Measurements from ENCODE around the gene ZNF546. TPM values are rescaled to one million over a fixed set of nuclear protein-coding genes. Genes with fewer than 3 reads are reported as not detected.
"Not testable (repeated sequence)": the region's sequence is repeated elsewhere in the genome, so short reads cannot be mapped to it uniquely, and the experiment has no call there.

Gene ZNF546
- total RNA-seq, 1 donor from 2014 or later: 2.0 TPM

DNA sequence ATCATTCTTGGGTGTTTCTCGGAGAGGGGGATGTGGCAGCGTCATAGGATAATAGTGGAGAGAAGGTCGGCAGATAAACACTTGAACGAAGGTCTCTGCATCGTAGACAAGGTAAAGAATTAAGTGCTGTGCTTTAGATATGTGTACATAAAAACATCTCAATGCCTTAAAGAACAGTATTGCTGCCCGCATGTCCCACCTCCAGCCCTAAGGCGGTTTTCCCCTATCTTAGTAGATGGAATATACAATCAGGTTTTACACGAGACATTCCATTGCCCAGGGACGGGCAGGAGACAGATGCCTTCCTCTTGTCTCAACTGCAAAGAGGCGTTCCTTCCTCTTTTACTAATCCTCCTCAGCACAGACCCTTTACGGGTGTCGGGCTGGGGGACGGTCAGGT lies 37.5 kb upstream of the ZNF546 start:
- not testable (repeated sequence) for DNase-seq (ENCODE audit: low spot score); H3K27ac Mint-ChIP-seq (ENCODE audit: unreplicated experiment); H3K4me1 Mint-ChIP-seq (ENCODE audit: low read depth); H3K9me3 Mint-ChIP-seq (ENCODE audit: low read depth); H3K4me3 Mint-ChIP-seq (ENCODE audit: unreplicated experiment); H3K27me3 Mint-ChIP-seq (ENCODE audit: low read depth); H3K36me3 Mint-ChIP-seq (ENCODE audit: low read depth)

DNA sequence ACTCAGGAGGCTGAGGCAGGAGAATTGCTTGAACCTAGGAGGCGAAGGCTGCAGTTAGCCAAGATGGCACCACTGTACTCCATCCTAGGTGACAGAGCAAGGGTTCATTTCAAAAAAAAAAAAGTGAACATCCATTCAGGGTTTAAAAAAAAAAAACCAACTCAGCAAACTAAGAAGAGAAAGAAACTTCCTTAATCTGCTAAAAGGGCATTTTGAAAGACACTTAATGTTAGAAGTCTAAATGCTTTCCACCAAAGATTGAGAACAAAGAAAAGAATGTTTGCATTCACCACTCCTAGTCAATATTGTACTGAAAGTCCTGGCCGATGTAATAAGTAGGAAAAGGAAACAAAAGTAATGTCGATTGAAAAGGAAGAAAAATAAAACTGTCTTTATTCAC lies 33.0 kb upstream of the ZNF546 start:
- DNase-seq (ENCODE audit: low spot score): no peak
- Mint-ChIP-seq H3K27me3 (ENCODE audit: low read depth) (peaks cover 3% of the 10 kb centered on the region), H3K36me3 (ENCODE audit: low read depth) (peaks cover 1% of the 10 kb centered on the region), H3K9me3 (ENCODE audit: low read depth) (no peaks in the 10 kb centered on the region), H3K4me3 (ENCODE audit: unreplicated experiment) (no peak overlapping the region), H3K4me1 (ENCODE audit: low read depth) (peaks cover 3% of the 10 kb centered on the region), H3K27ac (ENCODE audit: unreplicated experiment) (no peak overlapping the region)
- TF ChIP-seq, protein P1, sequence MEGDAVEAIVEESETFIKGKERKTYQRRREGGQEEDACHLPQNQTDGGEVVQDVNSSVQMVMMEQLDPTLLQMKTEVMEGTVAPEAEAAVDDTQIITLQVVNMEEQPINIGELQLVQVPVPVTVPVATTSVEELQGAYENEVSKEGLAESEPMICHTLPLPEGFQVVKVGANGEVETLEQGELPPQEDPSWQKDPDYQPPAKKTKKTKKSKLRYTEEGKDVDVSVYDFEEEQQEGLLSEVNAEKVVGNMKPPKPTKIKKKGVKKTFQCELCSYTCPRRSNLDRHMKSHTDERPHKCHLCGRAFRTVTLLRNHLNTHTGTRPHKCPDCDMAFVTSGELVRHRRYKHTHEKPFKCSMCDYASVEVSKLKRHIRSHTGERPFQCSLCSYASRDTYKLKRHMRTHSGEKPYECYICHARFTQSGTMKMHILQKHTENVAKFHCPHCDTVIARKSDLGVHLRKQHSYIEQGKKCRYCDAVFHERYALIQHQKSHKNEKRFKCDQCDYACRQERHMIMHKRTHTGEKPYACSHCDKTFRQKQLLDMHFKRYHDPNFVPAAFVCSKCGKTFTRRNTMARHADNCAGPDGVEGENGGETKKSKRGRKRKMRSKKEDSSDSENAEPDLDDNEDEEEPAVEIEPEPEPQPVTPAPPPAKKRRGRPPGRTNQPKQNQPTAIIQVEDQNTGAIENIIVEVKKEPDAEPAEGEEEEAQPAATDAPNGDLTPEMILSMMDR (IDR thresholded peaks at IDR 0.05): no peak

DNA sequence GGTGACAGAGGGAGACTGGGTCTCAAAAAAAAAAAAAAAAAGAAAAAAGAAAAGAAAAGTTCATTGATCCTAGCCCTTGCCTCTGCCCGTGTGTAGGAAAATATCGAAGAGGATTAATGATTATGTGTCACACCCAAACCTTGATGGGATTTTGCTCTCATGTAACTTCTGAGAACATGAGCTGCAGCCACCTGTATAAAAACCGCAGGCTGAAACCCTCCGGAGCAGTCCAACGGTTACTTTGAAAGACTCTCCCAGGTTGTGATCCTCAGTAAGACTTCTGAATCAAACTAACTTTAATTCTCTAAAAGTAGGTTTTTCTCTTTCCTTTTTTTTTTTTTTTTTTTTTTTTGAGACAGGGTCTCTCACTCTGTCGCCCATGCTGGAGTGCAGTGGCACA lies 30.2 kb upstream of the ZNF546 start:
- Mint-ChIP-seq H3K9me3 (ENCODE audit: low read depth) (no peaks in the 10 kb centered on the region), H3K27ac (ENCODE audit: unreplicated experiment) (no peak overlapping the region), H3K4me1 (ENCODE audit: low read depth) (peaks cover 17% of the 10 kb centered on the region), H3K27me3 (ENCODE audit: low read depth) (no peaks in the 10 kb centered on the region), H3K36me3 (ENCODE audit: low read depth) (peaks cover 1% of the 10 kb centered on the region), H3K4me3 (ENCODE audit: unreplicated experiment) (no peak overlapping the region)
- TF ChIP-seq, protein P1 (IDR thresholded peaks at IDR 0.05): no peak
- no peak for DNase-seq (ENCODE audit: low spot score)

DNA sequence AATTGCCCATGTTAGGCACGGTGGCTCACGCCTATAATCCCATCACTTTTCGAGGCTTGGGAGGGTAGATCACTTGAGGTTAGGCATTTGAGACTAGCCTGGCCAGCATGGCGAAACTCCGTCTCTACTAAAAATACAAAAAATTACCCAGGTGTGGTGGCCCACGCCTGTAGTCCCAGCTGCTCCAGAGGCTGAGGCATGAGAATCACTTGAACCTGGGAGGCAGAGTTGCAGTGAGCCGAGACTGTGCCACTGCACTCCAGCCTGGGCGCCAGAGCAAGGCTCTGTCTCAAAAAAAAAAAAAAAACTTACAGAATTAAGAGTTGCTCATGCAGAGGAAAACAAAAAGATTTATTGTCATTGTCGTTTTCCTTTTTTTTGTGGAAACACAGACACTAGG lies 29.3 kb upstream of the ZNF546 start:
- Mint-ChIP-seq H3K4me3 (ENCODE audit: unreplicated experiment) (no peak overlapping the region), H3K36me3 (ENCODE audit: low read depth) (peaks cover 3% of the 10 kb centered on the region), H3K27me3 (ENCODE audit: low read depth) (no peaks in the 10 kb centered on the region), H3K27ac (ENCODE audit: unreplicated experiment) (no peak overlapping the region), H3K9me3 (ENCODE audit: low read depth) (no peaks in the 10 kb centered on the region), H3K4me1 (ENCODE audit: low read depth) (peaks cover 26% of the 10 kb centered on the region)
- no peak for DNase-seq (ENCODE audit: low spot score)
- TF ChIP-seq, protein P1 (IDR thresholded peaks at IDR 0.05): no peak

DNA sequence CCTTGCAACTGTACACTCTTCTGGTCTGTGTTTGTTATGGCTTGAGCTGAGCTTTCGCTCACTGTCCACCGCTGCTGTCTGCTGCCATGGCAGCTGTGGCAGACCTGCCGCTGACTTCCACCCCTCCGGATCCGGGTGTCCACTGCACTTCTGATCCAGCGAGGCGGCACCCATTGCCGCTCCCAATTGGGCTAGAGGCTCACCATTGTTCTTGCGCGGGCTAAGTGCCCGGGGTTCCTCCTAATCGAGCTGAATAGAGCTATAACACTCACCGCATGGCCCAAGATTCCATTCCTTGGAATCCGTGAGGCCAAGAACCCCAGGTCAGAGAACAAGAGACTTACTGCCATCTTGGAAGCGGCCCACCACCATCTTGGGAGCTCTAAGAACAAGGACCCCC lies 28.1 kb upstream of the ZNF546 start:
- Mint-ChIP-seq H3K4me1 (ENCODE audit: low read depth) (peaks cover 28% of the 10 kb centered on the region), H3K36me3 (ENCODE audit: low read depth) (peaks cover 10% of the 10 kb centered on the region), H3K4me3 (ENCODE audit: unreplicated experiment) (no peak overlapping the region), H3K9me3 (ENCODE audit: low read depth) (no peaks in the 10 kb centered on the region), H3K27me3 (ENCODE audit: low read depth) (no peaks in the 10 kb centered on the region), H3K27ac (ENCODE audit: unreplicated experiment) (no peak overlapping the region)
- TF ChIP-seq, protein P1 (IDR thresholded peaks at IDR 0.05): no peak
- DNase-seq (ENCODE audit: low spot score): no peak

DNA sequence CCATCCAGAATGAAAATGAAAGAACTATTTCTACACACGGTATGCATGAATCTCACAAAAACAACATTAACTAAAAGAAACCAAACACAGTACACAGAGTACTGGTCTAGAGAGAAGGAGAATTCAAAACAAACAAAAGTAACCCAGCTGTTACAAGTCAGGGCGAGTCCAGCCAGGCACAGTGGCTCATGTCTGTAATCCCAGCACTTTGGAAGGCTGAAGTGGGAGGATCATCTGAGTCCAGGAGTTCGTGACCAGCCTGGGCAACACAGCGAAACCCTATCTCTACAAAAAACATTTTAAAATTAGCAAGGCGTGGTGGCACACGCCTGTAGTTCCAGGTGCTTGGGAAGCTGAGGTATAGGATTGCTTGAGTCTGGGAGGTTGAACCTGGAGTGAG lies 27.6 kb upstream of the ZNF546 start:
- DNase-seq (ENCODE audit: low spot score): no peak
- peak overlapping the region; percentile 98 for H3K27ac Mint-ChIP-seq (ENCODE audit: unreplicated experiment)

More for the DNA sequence above, 27.6 kb upstream of the ZNF546 start:
- TF ChIP-seq, protein P1 (IDR thresholded peaks at IDR 0.05): no peak
- Mint-ChIP-seq H3K4me3 (ENCODE audit: unreplicated experiment) (peak overlapping the region; percentile 97), H3K4me1 (ENCODE audit: low read depth) (peaks cover 30% of the 10 kb centered on the region), H3K36me3 (ENCODE audit: low read depth) (peaks cover 12% of the 10 kb centered on the region), H3K27me3 (ENCODE audit: low read depth) (no peaks in the 10 kb centered on the region), H3K9me3 (ENCODE audit: low read depth) (no peaks in the 10 kb centered on the region)

Data from chondrocyte (in vitro differentiated cells).